Heart left ventricle (tissue), 16 donors: ENCODE measurements around the gene TCHP. TPM values are rescaled to one million over a fixed set of nuclear protein-coding genes. Genes with fewer than 3 reads are reported as not detected.
A peak's percentile ranks its signal among the peaks of the same experiment; 100 is the strongest.

Experiments used
- ATAC-seq, 4 donors: fragments of 200-7000 bp; cut with Tn5 transposase; one replicate each; pipeline ENCODE4 v1.9.1; 2020 to 2022; ENCODE audit warnings: moderate library complexity in 4 of 4, mild to moderate bottlenecking in 3 of 4, moderate number of reproducible peaks in 1 of 4
- DNase-seq, 5 donors: peaks; one replicate each; pipeline ENCODE4 v3.0.0-alpha.2; 2020
- H3K27ac ChIP-seq, 12 donors: fragments of 200-600 bp; sonication (generic) in 4 of 12; one replicate each; pipeline versions ENCODE4 v1.5.0 to v1.8.0; 2016 to 2022; ENCODE audit warnings: mild to moderate bottlenecking in 2 of 12
- H3K27me3 ChIP-seq, 9 donors: fragments of 200-600 bp; sonication (generic) in 2 of 9; one replicate each; pipeline versions ENCODE4 v1.5.1 to v1.8.0; 2016 to 2022; ENCODE audit warnings: mild to moderate bottlenecking in 3 of 9
- H3K36me3 ChIP-seq, 9 donors: fragments of 200-600 bp; sonication (generic) in 2 of 9; one replicate each; pipeline versions ENCODE4 v1.5.0 to v1.8.0; 2018 to 2022; ENCODE audit warnings: mild to moderate bottlenecking in 2 of 9
- H3K4me1 ChIP-seq, 12 donors: fragments of 200-600 bp; sonication (generic) in 4 of 12; one replicate each; pipeline versions ENCODE4 v1.5.0 to v1.8.0; 2016 to 2022; ENCODE audit warnings: mild to moderate bottlenecking in 3 of 12
- H3K4me3 ChIP-seq, 12 donors: fragments of 200-600 bp; sonication (generic) in 4 of 12; one replicate each; pipeline versions ENCODE4 v1.5.0 to v1.8.0; 2017 to 2022; ENCODE audit warnings: mild to moderate bottlenecking in 9 of 12, moderate library complexity in 4 of 12
- H3K9me3 ChIP-seq, 12 donors: fragments of 200-600 bp; sonication (generic) in 4 of 12; one replicate each; pipeline versions ENCODE4 v1.5.0 to v1.8.0; 2016 to 2022; ENCODE audit warnings: mild to moderate bottlenecking in 1 of 12
- CTCF ChIP-seq, 12 donors: fragments of 200-600 bp; sonication (generic) in 4 of 12; IDR thresholded peaks; one replicate each; pipeline versions ENCODE4 v1.5.0 to v1.8.0; 2018 to 2022; ENCODE audit warnings: antibody characterized with exemption in 12 of 12, mild to moderate bottlenecking in 5 of 12
- POLR2A ChIP-seq, 2 donors: fragments of 450-650 bp; IDR thresholded peaks; one replicate each; pipeline ENCODE4 v1.6.1; 2017; ENCODE audit warnings: antibody characterized with exemption in 2 of 2, mild to moderate bottlenecking in 2 of 2, moderate library complexity in 2 of 2
- WGBS, 4 donors: extraction: QIAGEN DNeasy Blood & Tissue Kit in 2 of 4; methylation state at CpG; one replicate each; pipeline versions ENCODE4 v1.1.5 to v1.1.7; 2013 to 2018; 5-methylcytosine and 5-hydroxymethylcytosine counted together
- intact Hi-C, 10 donors: fragments of 100-400 bp; cut with DNase I; formaldehyde crosslinking; loops; one replicate each; pipeline versions ENCODE4 v1.11.1 to v1.14.2; 2022
- polyA plus RNA-seq, 2 donors: library from polyadenylated mRNA; stranded (reverse); fragments of 200-250 nt; gene quantifications; one replicate each; pipeline ENCODE4 v1.2.3, GENCODE V29; 2013
- total RNA-seq, 9 donors: library from RNA; depleted of rRNA in 2 of 9; stranded (reverse); fragments of >200 nt in 2 of 9; fragmentation: NEBNext Ultra II Directional in 3 of 9; extraction: Animal tissue kit (Norgen Biotek cat#: 25700) in 3 of 9; gene quantifications; one replicate each; pipeline versions ENCODE4 v1.1.0 to v1.2.4, GENCODE V29; 2016 to 2023
- donor health status: ischemic (EF 13 %, LVEDD 7.1; RV severe dilation, severe dysfunction).
- donor health status: healthy with polysubstance abuse.
- donor health status: DM: no; HTN: yes; CAD: no.
- donor health status: DM: no; HTN: no; CAD: no.
- donor health status: ischemic (EF 25% LVEDD 6.9; RV normal size, moderate dysfunction).
- donor health status: ischemic (EF 25% LVEDD 5.7; RV mildly dilated, moderate dysfunction).
- donor health status: healthy.
- donor health status: DM: yes; HTN: yes; CAD: no.
- donor health status: ischemic (EF 35%, LVEDD 5.7; RV mildly dilated, moderate dysfunction).
- donor health status: nonischemic (EF 11% LVEDD 7.7; RV severe dilation, severe dysfunction).
- donor health status: DM: yes; HTN: yes; CAD: no.
- donor health status: PGD.
- donor health status: ischemic (EF 29% LVEDD 5.4; RV normal size, mild dysfunction).
- donor health status: nonischemic (EF 23%, LVEDD 6.1; RV moderate dilation, normal function).

TCHP gene
- total and polyA plus RNA-seq, 11 donors: 7.4 to 11.7 (median 10.1) TPM

DNA sequence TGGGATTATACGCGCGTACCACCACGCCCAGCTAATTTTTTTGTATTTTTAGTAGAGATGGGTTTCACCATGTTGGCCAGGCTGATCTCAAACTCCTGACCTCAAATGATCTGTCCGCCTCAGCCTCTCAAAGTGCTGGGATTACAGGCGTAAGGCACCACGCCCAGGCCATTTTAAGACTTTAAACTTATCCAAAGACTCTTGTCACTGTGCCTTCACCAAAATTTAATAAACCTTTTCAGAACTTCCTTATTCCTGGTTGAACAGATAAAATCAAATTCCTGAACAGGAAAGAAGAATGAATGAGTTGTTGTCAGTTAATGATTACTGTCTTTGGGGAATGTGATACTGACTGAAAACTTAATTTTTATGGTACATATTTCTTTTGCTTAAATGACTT lies 58.3 kb downstream of the TCHP start:
- ATAC-seq (no peak), DNase-seq (no peak)
- Histone ChIP-seq H3K4me1 (peaks cover 0 to 16% (median 0%) of the 10 kb centered on the region in 12 donors), H3K27me3 (no peaks in the 10 kb centered on the region), H3K9me3 (no peaks in the 10 kb centered on the region), H3K27ac (no peak overlapping the region), H3K36me3 (peaks cover 0 to 100% (median 92%) of the 10 kb centered on the region in 9 donors), H3K4me3 (no peak overlapping the region)
- WGBS, 4 donors: 98 to 99% (median 99%) methylated on average over 7 of the region's 7 CpGs
- intact Hi-C loops: no loop called here
- TF ChIP-seq POLR2A (IDR thresholded peaks at IDR 0.05): no peak
- no peak for TF ChIP-seq CTCF (IDR thresholded peaks at IDR 0.05)

DNA sequence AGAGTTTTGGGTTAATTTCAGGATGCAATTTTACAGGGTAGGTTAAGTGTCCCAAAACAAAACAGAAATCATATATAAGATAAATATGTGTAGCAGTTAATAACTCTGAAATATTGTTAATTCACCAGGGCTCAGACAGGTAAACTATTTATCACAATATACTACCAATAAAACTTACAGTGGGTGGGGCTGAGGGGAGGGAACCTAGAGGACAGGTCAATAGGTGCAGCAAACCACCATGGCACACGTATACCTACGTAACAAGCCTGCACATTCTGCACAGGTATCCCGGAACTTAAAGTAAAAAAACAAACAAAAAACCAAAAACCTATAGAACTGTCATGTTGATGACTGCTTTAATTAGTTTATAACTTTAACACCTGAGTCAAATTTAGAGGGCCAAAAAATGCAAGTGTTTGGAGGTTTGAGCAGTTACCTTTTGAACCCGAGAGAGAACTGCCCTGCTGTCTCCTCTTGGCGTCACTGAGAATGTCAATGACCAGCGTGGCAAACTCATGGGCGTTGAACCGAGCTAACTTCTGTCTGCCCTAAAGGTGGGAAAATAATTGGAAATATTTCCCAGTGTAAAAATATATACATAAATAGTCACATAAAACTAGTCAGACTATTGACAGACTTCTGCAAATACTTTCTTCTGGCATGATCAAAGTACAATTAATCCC lies 59.5 kb downstream of the TCHP start:
- no peak for TF ChIP-seq POLR2A (IDR thresholded peaks at IDR 0.05)
- no peak for TF ChIP-seq CTCF (IDR thresholded peaks at IDR 0.05)
- ATAC-seq (no peak), DNase-seq (no peak)
- 95 to 97% (median 96%) methylated on average over 8 of the region's 8 CpGs for WGBS, 4 donors
- H3K4me1 ChIP-seq: peaks cover 0 to 23% (median 7%) of the 10 kb centered on the region in 12 donors
- H3K9me3 ChIP-seq: no peaks in the 10 kb centered on the region
- H3K36me3 ChIP-seq: peaks cover 0 to 98% (median 92%) of the 10 kb centered on the region in 9 donors
- no peaks in the 10 kb centered on the region for H3K27me3 ChIP-seq
- H3K4me3 ChIP-seq: no peak overlapping the region
- intact Hi-C loops: loop anchor here in 1 of 10 donors (5.0 kb wide), 1 partner anchor 38 kb away; the partner anchor contains the start of genes ANKRD13A and GIT2
- peak overlapping the region in 1 of 12 donors; percentile 24 for H3K27ac ChIP-seq

GRCh38 chr12:109961201-109961600 lies 61.1 kb downstream of the TCHP start:
- WGBS, 4 donors: 39 to 62% (median 51%) methylated on average over 14 of the region's 14 CpGs
- peak in 4 of 5 donors; percentile 16 to 65 (median 56) for DNase-seq

More at GRCh38 chr12:109961201-109961600, 61.1 kb downstream of the TCHP start:
- TF ChIP-seq CTCF (IDR thresholded peaks at IDR 0.05) (no peak), POLR2A (IDR thresholded peaks at IDR 0.05) (no peak)
- Histone ChIP-seq H3K27me3 (no peaks in the 10 kb centered on the region), H3K9me3 (no peaks in the 10 kb centered on the region), H3K36me3 (peaks cover 0 to 98% (median 91%) of the 10 kb centered on the region in 9 donors), H3K4me3 (peak overlapping the region in 1 of 12 donors; percentile 1), H3K4me1 (peaks cover 0 to 28% (median 7%) of the 10 kb centered on the region in 12 donors), H3K27ac (peak overlapping the region in 9 of 12 donors; percentile 1 to 71 (median 56))
- peak; percentile 66 to 91 (median 82) for ATAC-seq
- intact Hi-C loops: loop anchor here in 1 of 10 donors (5.0 kb wide), 1 partner anchor 36 kb away; the partner anchor contains the start of genes ANKRD13A and GIT2
